Neural cell (in vitro differentiated cells): ENCODE results near the gene CRTC3. TPM values are rescaled to one million over a fixed set of nuclear protein-coding genes. Genes with fewer than 3 reads are reported as not detected.

Experiments used
- H2AFZ ChIP-seq: fragments of 200-600, 300-800 bp; sonication (generic), shearing (Covaris generic); 2 replicates; pipeline ENCODE4 v1.6.0; 2014; ENCODE audit warnings: low read depth, mild to moderate bottlenecking, antibody characterized with exemption, low read length, moderate library complexity
- H3F3A ChIP-seq: fragments of 200-600 bp; shearing (Covaris generic); 2 replicates; pipeline ENCODE4 v1.6.1; 2016; ENCODE audit warnings: mild to moderate bottlenecking, moderate library complexity, mixed read lengths, antibody characterized with exemption, low read length; ENCODE audit not compliant: insufficient read depth, poor library complexity, severe bottlenecking
- H3K27ac ChIP-seq: fragments of 200-600, 300-800 bp; sonication (generic), shearing (Covaris generic); 2 replicates; pipeline ENCODE4 v1.5.1; 2014; ENCODE audit warnings: mild to moderate bottlenecking, low read length, moderate library complexity
- H3K27me3 ChIP-seq: fragments of 300-800, 200-600 bp; sonication (generic), shearing (Covaris generic); 2 replicates; pipeline ENCODE4 v1.6.0; 2014; ENCODE audit warnings: mild to moderate bottlenecking, low read depth, low read length, moderate library complexity; ENCODE audit not compliant: insufficient read depth
- H3K36me3 ChIP-seq: fragments of 300-800, 200-600 bp; sonication (generic), shearing (Covaris generic); 2 replicates; pipeline ENCODE4 v1.5.1; 2014; ENCODE audit warnings: mild to moderate bottlenecking, antibody characterized with exemption, low read length, moderate library complexity; ENCODE audit not compliant: insufficient read depth
- H3K4me2 ChIP-seq: fragments of 300-800, 200-600 bp; sonication (generic), shearing (Covaris generic); 2 replicates; pipeline ENCODE4 v1.6.0; 2014; ENCODE audit warnings: mild to moderate bottlenecking, low read length
- H3K4me3 ChIP-seq: fragments of 300-800, 200-600 bp; sonication (generic), shearing (Covaris generic); 2 replicates; pipeline ENCODE4 v1.5.1; 2014; ENCODE audit warnings: mild to moderate bottlenecking, low read length, moderate library complexity
- H3K79me2 ChIP-seq: fragments of 200-600 bp; shearing (Covaris generic); replicated peaks from 2 replicates; pipeline ENCODE4 v1.6.0; 2014; ENCODE audit warnings: mild to moderate bottlenecking, low read length, moderate library complexity; ENCODE audit not compliant: insufficient read depth
- H3K9ac ChIP-seq: fragments of 300-800, 200-600 bp; sonication (generic), shearing (Covaris generic); 2 replicates; pipeline ENCODE4 v1.6.1; 2016; ENCODE audit warnings: mild to moderate bottlenecking, low read length, mixed read lengths
- H3K9me2 ChIP-seq: fragments of 200-600 bp; shearing (Covaris generic); 2 replicates; pipeline ENCODE4 v1.6.1; 2016; ENCODE audit warnings: mild to moderate bottlenecking, low read length, mixed read lengths; ENCODE audit not compliant: insufficient read depth
- H3K9me3 ChIP-seq: fragments of 200-600, 300-800 bp; sonication (generic), shearing (Covaris generic); 2 replicates; pipeline ENCODE4 v1.6.1; 2016; ENCODE audit warnings: mild to moderate bottlenecking, mixed run types, low read length, moderate library complexity, mixed read lengths
- H4K20me1 ChIP-seq: fragments of 200-600 bp; shearing (Covaris generic); 2 replicates; pipeline ENCODE4 v1.6.1; 2016; ENCODE audit warnings: mild to moderate bottlenecking, mixed run types; ENCODE audit not compliant: insufficient read depth
- EP300 ChIP-seq: fragments of 450-650 bp; conservative IDR thresholded peaks from 2 replicates; pipeline ENCODE4 v1.6.1; 2014; ENCODE audit warnings: antibody characterized with exemption, mild to moderate bottlenecking, moderate library complexity; ENCODE audit not compliant: poor library complexity, severe bottlenecking
- EZH2 ChIP-seq: fragments of 200-600, 300-800 bp; shearing (Covaris generic), sonication (generic); IDR thresholded peaks from 2 replicates; pipeline ENCODE4 v1.6.1; 2014; ENCODE audit warnings: antibody characterized with exemption, low read length, borderline replicate concordance, mild to moderate bottlenecking; ENCODE audit not compliant: insufficient read depth, poor library complexity, severe bottlenecking
- MXI1 ChIP-seq: fragments of 450-650 bp; conservative IDR thresholded peaks from 2 replicates; pipeline ENCODE4 v1.6.1; 2014; ENCODE audit warnings: antibody characterized with exemption, mild to moderate bottlenecking; ENCODE audit not compliant: poor library complexity, severe bottlenecking
- POLR2AphosphoS5 ChIP-seq: IDR thresholded peaks from 2 replicates; pipeline ENCODE4 v1.6.1; 2012
- RAD21 ChIP-seq: fragments of 450-650 bp; conservative IDR thresholded peaks from 2 replicates; pipeline ENCODE4 v1.6.1; 2014; ENCODE audit warnings: antibody characterized with exemption, mild to moderate bottlenecking, moderate library complexity
- SMC3 ChIP-seq: fragments of 450-650 bp; conservative IDR thresholded peaks from 2 replicates; pipeline ENCODE4 v1.6.1; 2014; ENCODE audit warnings: antibody characterized with exemption, mild to moderate bottlenecking, moderate library complexity; ENCODE audit not compliant: poor library complexity
- TAF1 ChIP-seq: IDR thresholded peaks from 2 replicates; pipeline ENCODE4 v1.6.1; 2012; ENCODE audit warnings: low read depth
- polyA plus RNA-seq: library from polyadenylated mRNA; depleted of rRNA; stranded (reverse); fragments of >200 nt; gene quantifications from 2 replicates; pipeline ENCODE4 v1.2.3, GENCODE V29; 2014
- TF ChIP-seq, protein P1 (sequence below): fragments of 450-650 bp; IDR thresholded peaks from 2 replicates; pipeline ENCODE4 v1.5.1; 2014; ENCODE audit warnings: antibody characterized with exemption, mild to moderate bottlenecking, moderate library complexity; ENCODE audit not compliant: poor library complexity, severe bottlenecking
- TF ChIP-seq, protein P2 (sequence below): IDR thresholded peaks from 2 replicates; pipeline ENCODE4 v1.6.1; 2012; ENCODE audit warnings: borderline replicate concordance

The CRTC3 gene
- polyA plus RNA-seq, 1 donor from 2014 or later = 5.5 TPM

DNA sequence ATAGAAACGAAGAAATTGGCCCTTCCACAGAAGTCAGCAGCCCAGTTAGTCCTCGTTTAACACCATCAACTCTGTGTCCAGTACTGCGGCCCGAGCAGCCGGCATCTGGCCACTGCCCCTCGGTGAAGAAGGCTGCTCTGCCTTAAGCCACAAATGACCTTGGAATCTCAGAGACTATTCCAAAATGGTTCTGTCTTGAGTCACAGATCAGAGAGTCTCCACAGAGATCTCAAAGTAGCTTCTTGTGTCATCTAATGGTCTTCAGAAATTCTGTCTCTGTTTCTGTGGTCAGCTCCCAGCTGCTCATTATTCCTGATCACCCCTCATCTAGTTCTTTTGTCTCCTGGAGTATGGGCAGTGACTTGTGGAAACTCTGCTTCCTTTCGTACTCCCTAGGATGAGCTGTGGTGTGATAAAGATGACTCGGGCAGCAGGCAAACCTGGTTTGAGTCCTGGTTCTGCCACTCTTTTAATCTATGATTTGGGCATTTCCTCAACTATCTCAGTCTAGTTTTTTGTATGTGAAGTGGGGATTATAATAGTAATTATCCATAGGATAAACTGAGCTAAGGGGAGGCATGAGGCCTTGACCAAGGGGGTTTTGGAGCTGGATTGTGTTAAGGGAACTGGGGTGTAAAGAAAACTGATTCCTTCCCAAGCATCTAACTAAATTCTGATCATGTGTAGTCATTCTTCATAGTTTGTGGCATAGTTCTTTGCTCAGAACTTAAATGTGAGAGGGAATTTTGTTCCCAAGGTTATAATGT is 22.6 kb downstream of the CRTC3 start:
- no peak overlapping the region for H2AFZ ChIP-seq

DNA sequence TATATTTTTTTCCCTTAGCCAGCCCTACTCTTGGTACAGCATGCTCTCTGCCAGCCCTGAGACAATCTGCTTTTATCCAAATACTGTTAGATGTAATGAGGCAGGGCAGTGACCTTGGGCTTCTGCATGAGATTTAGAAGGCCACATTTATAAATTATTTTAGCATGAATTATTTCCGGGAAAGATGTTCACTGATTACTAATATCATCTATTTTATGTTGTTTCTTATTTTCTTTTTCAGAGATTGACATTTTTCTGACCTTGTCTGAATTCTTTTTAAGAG is 23.1 kb downstream of the CRTC3 start:
- no peak for TF ChIP-seq MXI1
- TF ChIP-seq POLR2AphosphoS5 = no peak
- TF ChIP-seq, protein P1, sequence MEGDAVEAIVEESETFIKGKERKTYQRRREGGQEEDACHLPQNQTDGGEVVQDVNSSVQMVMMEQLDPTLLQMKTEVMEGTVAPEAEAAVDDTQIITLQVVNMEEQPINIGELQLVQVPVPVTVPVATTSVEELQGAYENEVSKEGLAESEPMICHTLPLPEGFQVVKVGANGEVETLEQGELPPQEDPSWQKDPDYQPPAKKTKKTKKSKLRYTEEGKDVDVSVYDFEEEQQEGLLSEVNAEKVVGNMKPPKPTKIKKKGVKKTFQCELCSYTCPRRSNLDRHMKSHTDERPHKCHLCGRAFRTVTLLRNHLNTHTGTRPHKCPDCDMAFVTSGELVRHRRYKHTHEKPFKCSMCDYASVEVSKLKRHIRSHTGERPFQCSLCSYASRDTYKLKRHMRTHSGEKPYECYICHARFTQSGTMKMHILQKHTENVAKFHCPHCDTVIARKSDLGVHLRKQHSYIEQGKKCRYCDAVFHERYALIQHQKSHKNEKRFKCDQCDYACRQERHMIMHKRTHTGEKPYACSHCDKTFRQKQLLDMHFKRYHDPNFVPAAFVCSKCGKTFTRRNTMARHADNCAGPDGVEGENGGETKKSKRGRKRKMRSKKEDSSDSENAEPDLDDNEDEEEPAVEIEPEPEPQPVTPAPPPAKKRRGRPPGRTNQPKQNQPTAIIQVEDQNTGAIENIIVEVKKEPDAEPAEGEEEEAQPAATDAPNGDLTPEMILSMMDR = no peak
- no peak for TF ChIP-seq EP300
- TF ChIP-seq, protein P2, sequence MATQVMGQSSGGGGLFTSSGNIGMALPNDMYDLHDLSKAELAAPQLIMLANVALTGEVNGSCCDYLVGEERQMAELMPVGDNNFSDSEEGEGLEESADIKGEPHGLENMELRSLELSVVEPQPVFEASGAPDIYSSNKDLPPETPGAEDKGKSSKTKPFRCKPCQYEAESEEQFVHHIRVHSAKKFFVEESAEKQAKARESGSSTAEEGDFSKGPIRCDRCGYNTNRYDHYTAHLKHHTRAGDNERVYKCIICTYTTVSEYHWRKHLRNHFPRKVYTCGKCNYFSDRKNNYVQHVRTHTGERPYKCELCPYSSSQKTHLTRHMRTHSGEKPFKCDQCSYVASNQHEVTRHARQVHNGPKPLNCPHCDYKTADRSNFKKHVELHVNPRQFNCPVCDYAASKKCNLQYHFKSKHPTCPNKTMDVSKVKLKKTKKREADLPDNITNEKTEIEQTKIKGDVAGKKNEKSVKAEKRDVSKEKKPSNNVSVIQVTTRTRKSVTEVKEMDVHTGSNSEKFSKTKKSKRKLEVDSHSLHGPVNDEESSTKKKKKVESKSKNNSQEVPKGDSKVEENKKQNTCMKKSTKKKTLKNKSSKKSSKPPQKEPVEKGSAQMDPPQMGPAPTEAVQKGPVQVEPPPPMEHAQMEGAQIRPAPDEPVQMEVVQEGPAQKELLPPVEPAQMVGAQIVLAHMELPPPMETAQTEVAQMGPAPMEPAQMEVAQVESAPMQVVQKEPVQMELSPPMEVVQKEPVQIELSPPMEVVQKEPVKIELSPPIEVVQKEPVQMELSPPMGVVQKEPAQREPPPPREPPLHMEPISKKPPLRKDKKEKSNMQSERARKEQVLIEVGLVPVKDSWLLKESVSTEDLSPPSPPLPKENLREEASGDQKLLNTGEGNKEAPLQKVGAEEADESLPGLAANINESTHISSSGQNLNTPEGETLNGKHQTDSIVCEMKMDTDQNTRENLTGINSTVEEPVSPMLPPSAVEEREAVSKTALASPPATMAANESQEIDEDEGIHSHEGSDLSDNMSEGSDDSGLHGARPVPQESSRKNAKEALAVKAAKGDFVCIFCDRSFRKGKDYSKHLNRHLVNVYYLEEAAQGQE = no peak
- no peak for TF ChIP-seq RAD21
- Histone ChIP-seq H4K20me1 (no peaks in the 10 kb centered on the region), H3K27ac (no peak overlapping the region), H3K9ac (no peak overlapping the region), H3K4me2 (no peak overlapping the region), H3K9me2 (no peaks in the 10 kb centered on the region), H3F3A (no peaks in the 10 kb centered on the region), H3K4me3 (no peak overlapping the region), H2AFZ (no peak overlapping the region), H3K9me3 (no peaks in the 10 kb centered on the region), H3K79me2 (no peaks in the 10 kb centered on the region), H3K27me3 (no peaks in the 10 kb centered on the region), H3K36me3 (no peaks in the 10 kb centered on the region)

More for the DNA sequence above, 22.6 kb downstream of the CRTC3 start:
- Histone ChIP-seq H3K36me3 (no peaks in the 10 kb centered on the region), H3K4me2 (no peak overlapping the region), H3K27ac (no peak overlapping the region), H3K9ac (no peak overlapping the region), H3F3A (no peaks in the 10 kb centered on the region), H3K79me2 (no peaks in the 10 kb centered on the region), H3K9me3 (no peaks in the 10 kb centered on the region), H3K9me2 (no peaks in the 10 kb centered on the region), H3K4me3 (no peak overlapping the region), H3K27me3 (no peaks in the 10 kb centered on the region), H4K20me1 (no peaks in the 10 kb centered on the region)
- TF ChIP-seq EZH2 = no peak
- no peak for TF ChIP-seq SMC3
- TF ChIP-seq, protein P2 = no peak
- TF ChIP-seq POLR2AphosphoS5 = no peak
- TF ChIP-seq EP300 = no peak
- TF ChIP-seq, protein P1 = no peak
- TF ChIP-seq TAF1 = no peak
- no peak for TF ChIP-seq RAD21
- TF ChIP-seq MXI1 = no peak
